IPS-18c (cell line): Measurements from ENCODE around the gene SCLY.

Source experiments
- H3K4me3 ChIP-seq: 2 replicates; pipeline ENCODE4 v1.7.0; 2013; ENCODE audit warnings: low read depth, mild to moderate bottlenecking, low read length, moderate library complexity; ENCODE audit not compliant: insufficient read depth
- H3K9me3 ChIP-seq: one replicate; pipeline ENCODE4 v1.6.1; 2013; ENCODE audit warnings: mild to moderate bottlenecking, low read length, moderate library complexity; ENCODE audit not compliant: control insufficient read depth, insufficient read depth

SCLY gene

DNA sequence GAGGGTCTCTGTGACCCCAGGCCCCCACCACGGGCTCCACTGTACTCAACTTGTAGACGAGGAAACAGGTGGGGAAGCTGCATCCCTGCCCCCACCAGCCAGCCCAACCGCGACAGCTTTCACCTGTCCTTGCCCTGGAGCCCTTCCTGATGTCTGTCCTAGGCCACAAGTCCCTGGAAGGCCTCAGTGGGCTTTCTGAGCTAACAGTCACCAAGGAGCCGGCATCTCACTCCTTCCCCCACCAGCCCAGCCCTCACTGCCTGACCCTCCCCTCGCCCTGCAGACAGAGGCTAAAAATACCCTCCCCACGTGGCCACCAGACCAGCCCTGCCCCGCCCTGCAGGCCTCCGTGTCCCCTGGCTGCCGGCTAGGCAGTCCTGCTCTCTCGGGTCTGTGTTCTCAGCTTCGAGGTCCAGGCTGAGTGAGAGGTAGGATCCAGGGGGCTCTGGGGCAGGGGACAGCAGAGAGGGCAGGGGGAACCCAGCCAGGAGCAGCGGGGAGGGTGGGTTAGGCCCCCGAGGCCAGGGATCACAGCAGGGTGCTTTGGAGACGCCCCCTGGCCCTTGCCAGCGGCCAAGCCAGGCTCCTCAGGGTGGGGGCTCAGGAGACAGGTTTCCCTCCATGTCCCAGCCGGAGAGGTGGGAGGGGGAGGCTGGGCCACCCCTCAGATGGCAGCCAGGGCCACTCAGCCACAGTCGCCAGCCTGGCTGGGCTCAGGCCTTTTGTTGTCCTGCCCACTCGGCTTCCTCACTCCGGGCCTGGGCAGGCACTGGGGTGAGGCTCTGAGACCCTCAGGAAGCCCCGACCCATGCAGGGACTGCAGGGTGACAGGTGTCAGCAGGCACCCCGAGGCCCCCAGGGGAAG, 77.8 kb downstream of the SCLY start, which contains the start of gene KLHL30:
Gene KLHL30, plus strand, starts transcription at position 338 of the 865 bp plus-strand sequence. CDS start 2,087 bp downstream, outside the sequence.
- no peak within 1 kb of the TSS for H3K4me3 ChIP-seq
- H3K9me3 ChIP-seq, result no peaks in the 10 kb centered on the region

DNA sequence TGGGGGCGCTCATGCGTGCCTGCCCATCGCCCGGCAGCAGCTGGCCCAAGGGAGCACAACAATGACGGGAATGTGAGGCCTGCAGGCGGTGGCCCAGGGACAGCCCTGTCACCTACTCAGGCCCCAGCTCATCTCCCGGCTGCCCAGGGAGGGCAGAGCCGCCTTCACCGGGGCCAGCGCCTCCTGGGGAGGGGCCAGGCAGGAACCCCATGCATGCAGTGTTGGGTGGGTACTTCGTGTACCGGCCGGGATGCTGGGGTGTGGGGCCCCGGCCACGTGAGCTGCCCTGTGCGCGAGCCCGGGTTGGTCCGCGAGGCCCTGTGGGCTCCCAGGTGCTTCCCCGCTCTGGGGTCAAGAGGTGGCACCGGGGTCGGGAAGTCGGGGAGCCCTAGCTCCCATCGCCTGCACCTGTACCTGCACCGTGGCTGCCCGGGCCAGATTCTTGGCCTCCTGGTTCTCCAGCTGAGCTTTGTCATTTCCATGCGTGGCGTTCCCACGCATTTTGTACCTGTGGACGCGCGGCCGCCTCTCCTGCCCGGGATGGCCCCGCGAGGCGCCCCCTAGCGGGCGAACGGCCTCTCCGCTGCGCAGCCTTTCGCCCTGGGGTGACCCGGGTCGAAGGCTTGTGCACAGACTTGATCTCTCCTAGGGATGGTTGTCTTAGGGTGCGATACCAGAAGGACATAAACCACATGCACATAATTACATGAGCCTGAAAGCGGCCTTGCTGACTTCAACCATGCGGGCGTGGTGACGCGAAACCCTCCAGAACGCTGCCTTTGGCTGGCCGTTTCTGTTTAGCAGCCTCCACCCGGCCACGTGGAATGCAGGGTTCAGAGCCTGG, 78.6 kb downstream of the SCLY start:
- no peaks in the 10 kb centered on the region for H3K9me3 ChIP-seq
- no peak overlapping the region for H3K4me3 ChIP-seq

DNA sequence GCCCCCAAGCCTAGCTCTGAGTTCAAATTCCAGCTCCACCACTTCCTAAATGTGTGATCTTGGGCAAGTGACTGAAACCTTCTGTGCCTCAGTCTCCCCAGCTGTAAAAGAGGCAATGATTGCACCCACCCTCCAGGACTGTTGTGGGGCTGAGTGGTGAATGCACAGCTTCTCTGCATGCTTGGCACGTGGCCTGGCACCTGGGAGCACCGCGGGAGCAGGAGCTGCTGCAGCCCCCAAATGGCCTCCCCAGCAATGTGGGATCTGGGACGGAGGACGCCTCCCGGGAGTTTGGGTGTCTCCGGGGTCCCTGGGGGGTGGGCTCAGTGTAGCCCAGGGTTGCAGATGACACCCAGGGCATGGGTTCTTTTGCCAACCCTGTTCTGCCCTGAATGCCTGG, 79.2 kb downstream of the SCLY start:
- no peaks in the 10 kb centered on the region for H3K9me3 ChIP-seq

DNA sequence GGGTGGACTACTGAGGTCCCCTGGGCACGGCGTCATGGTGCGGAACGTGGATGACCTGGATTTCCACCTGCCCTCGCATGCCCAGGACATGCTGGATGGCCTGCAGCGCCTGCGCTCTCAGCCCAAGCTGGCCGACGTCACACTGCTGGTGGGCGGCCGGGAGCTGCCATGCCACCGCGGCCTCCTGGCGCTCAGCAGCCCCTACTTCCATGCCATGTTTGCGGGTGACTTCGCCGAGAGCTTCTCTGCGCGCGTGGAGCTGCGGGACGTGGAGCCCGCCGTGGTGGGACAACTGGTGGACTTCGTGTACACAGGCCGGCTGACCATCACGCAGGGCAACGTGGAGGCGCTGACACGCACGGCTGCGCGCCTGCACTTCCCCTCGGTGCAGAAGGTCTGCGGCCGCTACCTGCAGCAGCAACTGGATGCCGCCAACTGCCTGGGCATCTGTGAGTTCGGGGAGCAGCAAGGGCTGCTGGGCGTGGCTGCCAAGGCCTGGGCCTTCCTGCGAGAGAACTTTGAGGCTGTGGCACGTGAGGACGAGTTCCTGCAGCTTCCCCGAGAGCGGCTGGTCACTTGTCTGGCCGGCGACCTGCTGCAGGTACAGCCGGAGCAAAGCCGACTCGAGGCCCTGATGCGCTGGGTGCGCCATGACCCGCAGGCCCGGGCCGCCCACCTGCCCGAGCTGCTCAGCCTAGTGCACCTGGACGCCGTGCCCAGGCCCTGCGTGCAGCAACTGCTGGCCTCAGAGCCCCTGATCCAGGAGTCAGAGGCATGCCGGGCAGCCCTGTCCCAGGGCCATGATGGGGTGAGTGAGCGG, 80.1 kb downstream of the SCLY start:
- no peaks in the 10 kb centered on the region for H3K9me3 ChIP-seq
- no peak overlapping the region for H3K4me3 ChIP-seq

More for the DNA sequence above, 79.2 kb downstream of the SCLY start:
- no peak overlapping the region for H3K4me3 ChIP-seq

DNA sequence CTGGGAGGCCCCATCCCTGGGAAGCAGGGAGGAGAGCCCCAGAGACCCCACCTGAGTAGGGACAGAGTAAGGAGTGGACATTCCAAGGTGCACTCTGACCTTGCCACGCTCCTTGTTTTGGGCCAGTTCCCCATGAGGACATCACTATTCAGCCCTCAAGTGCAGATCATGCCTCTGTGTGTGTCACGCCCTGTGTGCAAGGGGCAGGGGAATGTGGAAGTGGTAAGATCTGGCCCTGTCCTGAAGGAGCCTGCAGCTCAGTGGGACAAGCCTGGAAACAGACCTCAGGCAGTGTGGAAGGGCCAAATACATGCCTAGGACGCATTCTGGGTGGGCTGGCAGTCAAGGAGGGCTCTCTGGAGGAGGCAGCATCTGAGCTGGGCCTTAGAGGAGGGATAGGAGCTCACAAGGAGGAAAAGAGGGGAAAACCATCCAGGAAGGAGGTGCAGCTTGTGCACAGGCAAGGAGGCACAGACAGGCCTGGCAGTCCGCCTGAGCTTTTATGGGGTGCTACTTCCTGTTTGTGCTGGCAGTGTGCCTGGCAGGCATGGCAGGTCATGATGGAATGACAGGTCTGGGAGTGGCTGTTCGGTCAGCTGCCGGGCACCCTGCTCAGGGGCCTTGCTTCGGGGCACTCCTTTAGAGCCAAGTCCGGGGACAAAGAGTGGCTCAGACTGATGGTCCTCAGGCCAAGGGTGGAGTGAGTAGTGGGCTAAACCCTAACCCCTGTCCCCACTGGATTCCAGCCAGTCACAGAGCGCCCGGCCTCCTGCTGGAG, 80.9 kb downstream of the SCLY start:
- Histone ChIP-seq H3K9me3 (no peaks in the 10 kb centered on the region), H3K4me3 (no peak overlapping the region)

DNA sequence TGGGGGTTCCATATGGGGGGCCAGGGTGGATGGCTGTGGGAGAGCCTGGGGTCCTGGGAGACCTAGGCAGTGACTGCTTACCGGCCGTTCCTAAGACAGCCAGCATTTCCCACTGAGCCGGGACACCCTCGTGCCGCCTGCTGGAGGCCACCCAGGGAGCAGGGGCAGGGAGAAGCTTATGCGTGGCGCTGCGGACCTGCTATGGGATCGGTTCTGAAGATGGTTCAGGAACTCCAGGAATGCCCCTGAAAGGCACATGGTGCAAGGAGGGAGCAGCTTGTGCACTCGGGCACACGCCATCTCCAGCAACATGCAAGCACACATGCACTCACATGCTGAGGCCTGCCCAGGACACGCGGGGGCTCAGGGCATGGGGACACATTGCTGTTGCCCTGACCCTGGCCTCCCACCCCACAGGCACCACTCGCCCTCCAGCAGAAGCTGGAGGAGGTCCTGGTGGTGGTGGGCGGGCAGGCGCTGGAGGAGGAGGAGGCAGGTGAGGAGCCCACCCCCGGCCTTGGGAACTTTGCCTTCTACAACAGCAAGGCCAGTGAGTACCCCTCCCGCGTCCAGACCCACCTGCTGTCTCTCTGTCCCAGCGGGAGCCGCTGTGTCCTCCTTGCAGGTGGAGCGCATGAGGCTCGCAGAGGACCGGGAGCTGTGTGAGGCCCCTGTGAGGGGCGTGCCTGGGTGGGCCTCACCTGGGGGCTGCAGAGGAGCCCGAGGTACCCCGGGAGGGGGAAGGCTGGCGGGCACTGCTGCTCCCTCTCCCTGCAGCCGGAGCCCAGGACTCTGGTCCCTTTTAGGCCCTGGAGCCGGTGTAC, 81.8 kb downstream of the SCLY start:
- H3K4me3 ChIP-seq, result no peak overlapping the region
- no peaks in the 10 kb centered on the region for H3K9me3 ChIP-seq

DNA sequence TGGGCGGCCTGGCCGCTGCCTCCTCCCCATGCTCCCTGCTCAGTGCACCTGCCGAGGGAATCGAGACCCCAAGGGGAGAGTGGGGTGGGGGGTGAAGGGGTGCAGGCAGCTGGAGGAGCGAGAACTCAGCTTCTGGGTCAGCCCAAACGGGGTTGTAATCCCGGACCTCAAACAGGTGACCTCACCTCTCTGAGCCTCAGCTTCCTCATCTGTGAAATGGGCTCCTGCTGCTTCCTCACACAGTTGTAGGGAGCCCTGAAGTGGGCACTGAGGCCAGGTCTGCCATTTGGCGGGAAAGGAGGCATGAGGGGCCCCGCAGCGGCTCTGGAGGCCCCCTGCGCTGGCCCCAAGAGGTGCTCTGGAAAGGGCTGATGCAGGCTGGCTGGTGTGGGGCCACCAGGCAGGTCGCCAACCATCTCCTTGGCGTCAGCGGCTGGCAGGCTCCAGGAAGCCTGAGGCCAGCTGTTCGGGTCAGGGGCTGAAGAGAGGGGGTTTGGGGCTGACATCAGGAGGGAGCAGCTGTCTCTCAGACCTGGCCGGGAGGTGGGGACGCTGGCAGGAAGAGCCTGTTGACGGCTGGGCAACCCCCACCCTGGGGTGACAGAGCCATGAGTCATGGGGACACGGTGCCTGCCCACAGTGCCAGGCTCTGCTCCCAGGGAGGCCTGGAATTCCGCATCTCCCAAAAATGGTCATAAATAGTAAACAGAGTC, 82.6 kb downstream of the SCLY start:
- Histone ChIP-seq H3K9me3 (no peaks in the 10 kb centered on the region), H3K4me3 (no peak overlapping the region)

DNA sequence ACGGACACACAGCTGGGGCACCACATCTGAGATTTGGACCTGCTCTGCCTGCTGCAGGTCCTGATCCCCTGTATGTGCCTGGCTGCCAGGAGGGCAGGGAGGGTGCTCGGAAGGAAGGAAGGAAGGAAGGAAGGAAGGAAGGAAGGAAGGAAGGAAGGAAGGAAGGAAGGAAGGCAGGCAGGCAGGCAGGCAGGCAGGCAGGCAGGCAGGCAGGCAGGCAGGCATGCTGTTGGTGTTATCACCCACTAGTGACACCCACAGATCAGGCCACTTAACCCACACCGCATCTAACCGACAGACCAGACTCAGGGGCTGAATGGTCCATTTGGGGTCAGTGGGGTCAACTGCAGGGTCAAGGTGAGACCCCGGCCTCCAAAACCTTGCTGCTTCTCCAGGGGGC, 83.5 kb downstream of the SCLY start:
- no peak overlapping the region for H3K4me3 ChIP-seq
- no peaks in the 10 kb centered on the region for H3K9me3 ChIP-seq

DNA sequence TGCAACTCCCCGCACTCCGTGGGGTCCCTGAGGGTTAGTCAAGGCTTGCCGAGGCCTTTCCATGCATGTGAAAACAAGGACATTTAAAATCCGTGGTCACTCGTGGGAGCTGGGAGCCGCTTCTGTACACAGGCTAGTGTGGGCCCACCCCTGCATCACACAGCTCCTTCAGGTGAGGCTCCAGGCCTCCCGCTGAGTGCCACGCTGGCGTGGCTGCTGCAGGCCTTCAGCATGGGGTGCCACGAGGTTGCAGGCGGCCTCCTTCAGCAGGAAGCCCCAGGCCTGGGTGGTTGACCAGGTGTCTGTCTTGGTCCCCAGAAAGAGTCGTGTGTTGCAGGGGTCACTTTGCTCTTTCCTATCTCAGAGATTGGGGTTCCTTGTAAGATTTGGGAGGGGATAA, 84.2 kb downstream of the SCLY start:
- Histone ChIP-seq H3K4me3 (no peak overlapping the region), H3K9me3 (no peaks in the 10 kb centered on the region)

DNA sequence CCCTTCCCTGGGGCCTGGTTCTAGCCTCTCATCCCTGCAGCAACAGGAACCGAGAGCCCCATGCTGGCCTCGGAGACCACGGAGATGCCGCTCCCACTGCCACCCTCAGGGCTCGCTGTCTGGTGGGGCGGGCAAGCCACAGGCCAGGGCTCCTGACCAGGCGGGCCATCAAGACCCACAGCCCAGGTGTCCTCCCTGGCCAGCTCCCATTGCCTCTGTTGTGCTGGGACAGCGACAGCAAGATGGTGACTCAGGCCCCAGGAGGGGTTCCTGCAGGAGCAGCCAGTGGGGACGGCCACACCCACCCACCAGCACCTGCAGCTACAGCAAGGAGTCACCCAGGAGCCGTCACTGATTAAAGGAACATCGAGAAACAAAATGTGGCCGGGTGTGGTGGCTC, 85.0 kb downstream of the SCLY start:
- Histone ChIP-seq H3K9me3 (no peaks in the 10 kb centered on the region), H3K4me3 (no peak overlapping the region)

DNA sequence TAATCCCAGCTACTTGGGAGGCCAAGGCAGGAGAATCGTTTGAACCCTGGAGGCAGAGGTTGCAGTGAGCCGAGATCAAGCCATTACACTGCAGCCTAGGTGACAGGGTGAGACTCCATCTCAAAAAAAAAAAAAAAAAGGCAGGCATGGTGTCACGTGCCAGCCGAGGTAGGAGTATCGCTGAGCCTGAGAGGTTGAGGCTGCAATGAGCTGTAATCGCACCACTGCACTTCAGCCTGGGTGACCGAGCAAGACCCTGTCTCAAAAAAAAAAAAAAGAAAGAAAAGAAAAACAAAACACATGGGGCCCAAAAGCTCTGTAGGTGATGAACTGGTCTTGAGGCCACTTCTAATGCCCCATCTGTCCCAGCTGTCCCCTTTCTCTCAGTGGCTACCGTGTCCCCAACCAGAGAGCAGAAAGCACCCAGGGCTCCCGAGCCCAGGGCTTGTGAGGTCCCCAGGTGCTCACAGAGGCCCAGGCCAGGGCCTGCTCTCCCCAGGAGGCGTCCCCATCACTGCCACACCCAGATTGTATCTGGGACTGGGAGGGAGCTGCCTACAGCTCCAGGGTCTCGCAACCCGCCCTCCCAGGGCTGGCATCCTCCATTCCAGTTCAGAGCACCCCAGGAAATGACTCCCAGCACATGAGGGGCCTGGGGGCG, 86.2 kb downstream of the SCLY start:
- no peak overlapping the region for H3K4me3 ChIP-seq
- H3K9me3 ChIP-seq, result no peaks in the 10 kb centered on the region

DNA sequence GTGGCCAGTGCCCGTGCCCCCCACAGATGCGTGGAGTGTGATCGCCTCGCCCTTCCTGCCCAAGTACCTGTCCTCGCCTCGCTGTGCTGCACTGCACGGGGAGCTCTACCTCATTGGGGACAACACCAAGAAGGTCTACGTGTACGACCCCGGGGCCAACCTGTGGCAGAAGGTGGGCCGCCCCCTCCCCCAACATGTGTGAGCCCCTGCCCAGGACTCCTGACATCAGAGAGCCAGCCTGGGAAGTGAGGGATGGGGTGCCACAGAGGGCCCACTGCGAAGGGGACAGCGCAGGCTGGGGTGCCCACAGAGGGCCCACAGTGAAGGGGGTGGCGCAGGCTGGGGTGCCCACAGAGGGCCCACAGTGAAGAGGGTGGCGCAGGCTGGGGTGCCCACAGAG, 88.2 kb downstream of the SCLY start:
- H3K4me3 ChIP-seq, result no peak overlapping the region

More for the DNA sequence above, 88.2 kb downstream of the SCLY start:
- H3K9me3 ChIP-seq, result no peaks in the 10 kb centered on the region
